H1 (cell line): ENCODE data around the gene ZMIZ1. TPM values are rescaled to one million over a fixed set of nuclear protein-coding genes. Genes with fewer than 3 reads are reported as not detected.

Source experiments
- BRCA1 ChIP-seq: IDR thresholded peaks from 2 replicates; pipeline ENCODE4 v1.6.1; 2012; ENCODE audit warnings: low read depth, low read length, improper control_type of control experiment
- CHD7 ChIP-seq: fragments of 300-600 bp; sonication (generic); IDR thresholded peaks from 2 replicates; pipeline ENCODE4 v1.7.1; 2012; ENCODE audit warnings: low read length, moderate library complexity, mild to moderate bottlenecking, inconsistent platforms; ENCODE audit not compliant: insufficient replicate concordance
- EGR1 ChIP-seq: IDR thresholded peaks from 2 replicates; pipeline ENCODE4 v1.6.1; 2011; ENCODE audit warnings: low read depth, low read length, borderline replicate concordance
- HDAC2 ChIP-seq, 2 experiments: fragments of 300-600 bp in 1 of 2; sonication (generic) in 1 of 2; IDR thresholded peaks; 2 replicates each; pipeline ENCODE4 v1.6.1; 2011 to 2012; ENCODE audit warnings: low read depth in 2 of 2, low read length in 2 of 2, mild to moderate bottlenecking in 2 of 2, moderate library complexity in 2 of 2, borderline replicate concordance in 1 of 2, inconsistent platforms in 1 of 2
- JUND ChIP-seq: IDR thresholded peaks from 2 replicates; pipeline ENCODE4 v1.6.1; 2011; ENCODE audit warnings: mild to moderate bottlenecking, improper control_type of control experiment, low read length
- KDM5A ChIP-seq: fragments of 200-600 bp; IDR thresholded peaks from 2 replicates; pipeline ENCODE4 v1.7.1; 2012; ENCODE audit warnings: mild to moderate bottlenecking, low read length, inconsistent platforms, mixed read lengths
- POLR2A ChIP-seq, 2 experiments: IDR thresholded peaks; 1 replicate in 1 of 2; 2 replicates in 1 of 2; pipeline ENCODE4 v1.6.1; 2011; ENCODE audit warnings: low read depth in 2 of 2, low read length in 2 of 2, mild to moderate bottlenecking in 2 of 2; ENCODE audit errors: control extremely low read depth in 1 of 2
- SAP30 ChIP-seq: fragments of 300-600 bp; sonication (generic); IDR thresholded peaks from 2 replicates; pipeline ENCODE4 v1.7.1; 2012; ENCODE audit warnings: low read length, moderate library complexity, mild to moderate bottlenecking, inconsistent platforms; ENCODE audit not compliant: insufficient read depth, insufficient replicate concordance
- SP4 ChIP-seq: IDR thresholded peaks from 2 replicates; pipeline ENCODE4 v1.6.1; 2012; ENCODE audit warnings: low read length, inconsistent platforms
- TAF1 ChIP-seq: IDR thresholded peaks from 2 replicates; pipeline ENCODE4 v1.6.1; 2011; ENCODE audit warnings: mild to moderate bottlenecking, low read depth, low read length
- TEAD4 ChIP-seq: IDR thresholded peaks from 2 replicates; pipeline ENCODE4 v1.6.1; 2012; ENCODE audit warnings: low read depth, low read length, inconsistent platforms, mixed read lengths
- polyA plus RNA-seq, 7 experiments: library from polyadenylated mRNA; depleted of rRNA in 3 of 7; stranded (reverse) in 5 of 7; unstranded in 2 of 7; fragments of >200 nt in 5 of 7; fragments of 200-250 nt in 2 of 7; gene quantifications; 1 replicate in 5 of 7; 2 replicates in 1 of 7; 4 replicates in 1 of 7; pipeline versions ENCODE4 v1.2.1 to v1.2.3, GENCODE V29; 2011 to 2013; ENCODE audit warnings: missing spikeins in 2 of 7, mixed read lengths in 2 of 7
- total RNA-seq: library from RNA; stranded (reverse); fragmentation: NEBNext Ultra II Directional; extraction: Animal tissue kit (Norgen Biotek cat#: 25700); gene quantifications from 2 replicates; pipeline ENCODE4 v1.2.1, GENCODE V29; 2021

The ZMIZ1 gene
- total and polyA plus RNA-seq, 2 of the 8 experiments (the other 6 are each of a cell fraction or from before 2014, with no cell fraction given): 8.1 to 28.0 TPM

GRCh38 chr10:79354615-79355014 is 285.8 kb downstream of the ZMIZ1 start (continued):
- TF ChIP-seq CHD7 (no peak), HDAC2 (IDR thresholded peaks at IDR 0.05; ENCODE audit: borderline replicate concordance in 1 of 2, low read depth in 2 of 2, low read length in 2 of 2) (no peak), TEAD4 (no peak), EGR1 (no peak), POLR2A (IDR thresholded peaks at IDR 0.05; ENCODE audit: control extremely low read depth in 1 of 2, low read depth in 2 of 2, low read length in 2 of 2) (no peak), TAF1 (no peak), KDM5A (no peak), SP4 (no peak), BRCA1 (no peak), SAP30 (no peak), JUND (no peak)
